ENCODE results near the gene C10orf67.

GRCh38 chr10:23291551-23292334, 52.9 kb downstream of the C10orf67 start:
- TF ChIP-seq YY1 (IDR thresholded peaks at IDR 0.05; ENCODE audit: low read depth) (no peak), CREB1 (IDR thresholded peaks at IDR 0.05; ENCODE audit: low read depth) (no peak), REST (IDR thresholded peaks at IDR 0.05; ENCODE audit: low read depth) (no peak), ZBTB7A (IDR thresholded peaks at IDR 0.05; ENCODE audit: low read depth) (no peak), EP300 (IDR thresholded peaks at IDR 0.05; ENCODE audit: borderline replicate concordance) (no peak), TAF1 (IDR thresholded peaks at IDR 0.05; ENCODE audit: low read depth) (no peak), USF1 (IDR thresholded peaks at IDR 0.05) (no peak), RAD21 (IDR thresholded peaks at IDR 0.05; ENCODE audit: low read depth) (no peak), MAX (IDR thresholded peaks at IDR 0.05) (no peak)

Measured in Ishikawa (cell line).